ENCODE data around the gene CYTH3. TPM values are rescaled to one million over a fixed set of nuclear protein-coding genes. Genes with fewer than 3 reads are reported as not detected.
"Not testable (repeated sequence)": the region's sequence is repeated elsewhere in the genome, so short reads cannot be mapped to it uniquely, and the experiment has no call there.

Gene CYTH3
- total RNA-seq, 1 donor from 2014 or later: 2.6 TPM

DNA sequence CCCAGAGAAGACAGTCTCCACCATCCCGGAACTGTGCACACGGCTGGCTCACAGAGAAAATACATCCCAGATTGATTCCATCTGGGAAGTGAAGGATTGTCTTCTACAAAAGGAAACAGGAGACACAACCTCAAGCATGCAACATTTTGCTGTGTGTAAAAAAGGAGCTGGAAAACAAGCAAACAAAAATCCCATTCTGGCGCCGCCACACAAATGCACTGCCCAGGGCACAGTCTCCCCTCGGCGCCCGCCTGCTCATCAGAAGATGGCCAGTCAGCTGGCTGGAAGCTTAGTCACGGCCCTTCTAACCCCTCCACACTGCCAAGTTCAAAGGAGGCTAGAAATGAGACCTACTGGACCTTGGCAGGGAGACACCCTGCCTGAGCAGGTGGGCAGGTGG lies 14.1 kb upstream of the CYTH3 start:
- Mint-ChIP-seq H3K4me3 (no peak overlapping the region), H3K36me3 (ENCODE audit: low read depth) (no peaks in the 10 kb centered on the region), H3K4me1 (no peaks in the 10 kb centered on the region), H3K27ac (no peak overlapping the region), H3K27me3 (no peaks in the 10 kb centered on the region), H3K9me3 (no peaks in the 10 kb centered on the region)
- ATAC-seq (ENCODE audit: low read depth): no peak
- no peak for DNase-seq
- TF ChIP-seq, protein P1, sequence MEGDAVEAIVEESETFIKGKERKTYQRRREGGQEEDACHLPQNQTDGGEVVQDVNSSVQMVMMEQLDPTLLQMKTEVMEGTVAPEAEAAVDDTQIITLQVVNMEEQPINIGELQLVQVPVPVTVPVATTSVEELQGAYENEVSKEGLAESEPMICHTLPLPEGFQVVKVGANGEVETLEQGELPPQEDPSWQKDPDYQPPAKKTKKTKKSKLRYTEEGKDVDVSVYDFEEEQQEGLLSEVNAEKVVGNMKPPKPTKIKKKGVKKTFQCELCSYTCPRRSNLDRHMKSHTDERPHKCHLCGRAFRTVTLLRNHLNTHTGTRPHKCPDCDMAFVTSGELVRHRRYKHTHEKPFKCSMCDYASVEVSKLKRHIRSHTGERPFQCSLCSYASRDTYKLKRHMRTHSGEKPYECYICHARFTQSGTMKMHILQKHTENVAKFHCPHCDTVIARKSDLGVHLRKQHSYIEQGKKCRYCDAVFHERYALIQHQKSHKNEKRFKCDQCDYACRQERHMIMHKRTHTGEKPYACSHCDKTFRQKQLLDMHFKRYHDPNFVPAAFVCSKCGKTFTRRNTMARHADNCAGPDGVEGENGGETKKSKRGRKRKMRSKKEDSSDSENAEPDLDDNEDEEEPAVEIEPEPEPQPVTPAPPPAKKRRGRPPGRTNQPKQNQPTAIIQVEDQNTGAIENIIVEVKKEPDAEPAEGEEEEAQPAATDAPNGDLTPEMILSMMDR (IDR thresholded peaks at IDR 0.05): no peak
- intact Hi-C loops (cut with micrococcal nuclease): no loop called here
- POLR2A ChIA-PET: no interaction called here
- CTCF ChIA-PET: no interaction called here

DNA sequence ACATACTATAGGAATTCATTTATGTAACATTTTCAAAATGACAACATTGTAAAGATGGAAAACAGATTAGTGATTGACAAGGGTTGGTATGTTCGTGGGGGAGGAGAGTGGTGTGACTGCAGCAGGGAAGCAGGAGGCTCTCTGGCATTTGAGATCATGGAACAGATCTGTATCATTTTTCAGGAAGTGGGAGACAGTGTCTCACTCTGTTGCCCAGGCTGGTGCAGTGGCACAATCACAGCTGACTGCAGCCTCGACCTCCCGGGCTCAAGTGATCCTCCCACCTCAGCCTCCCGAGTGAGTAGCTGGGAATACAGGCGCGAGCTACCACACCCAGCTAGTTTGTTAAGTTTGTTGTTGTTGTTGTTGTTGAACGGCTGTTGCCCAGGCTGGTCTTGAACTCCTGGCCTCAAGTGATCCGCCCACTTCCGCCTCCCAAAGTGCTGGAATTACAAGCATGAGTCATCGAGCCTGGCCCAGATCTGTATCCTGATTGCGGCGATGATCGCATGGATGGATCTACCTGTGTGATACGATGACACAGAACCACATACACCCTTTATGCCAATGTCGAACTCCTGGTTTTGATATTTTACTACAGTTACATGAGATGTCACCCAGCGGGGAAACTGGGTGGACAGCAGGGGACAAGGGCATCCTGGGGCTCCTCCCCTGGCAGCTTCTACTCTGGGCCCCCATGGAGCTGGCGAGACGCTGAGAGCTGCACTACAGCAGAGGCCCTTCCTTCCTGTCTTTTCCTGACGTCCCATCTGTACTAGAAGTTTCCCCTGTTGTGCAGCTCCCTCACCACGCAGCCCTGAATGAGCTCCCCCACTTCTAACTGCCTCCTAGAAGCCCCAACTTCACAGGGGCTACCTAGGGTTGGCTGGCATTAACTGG lies 12.3 kb upstream of the CYTH3 start:
- ATAC-seq (ENCODE audit: low read depth) (no peak), DNase-seq (no peak)
- Mint-ChIP-seq H3K36me3 (ENCODE audit: low read depth) (no peaks in the 10 kb centered on the region), H3K4me3 (no peak overlapping the region), H3K27ac (no peak overlapping the region), H3K27me3 (no peaks in the 10 kb centered on the region), H3K4me1 (no peaks in the 10 kb centered on the region), H3K9me3 (no peaks in the 10 kb centered on the region)
- ChIA-PET POLR2A (no interaction called here), CTCF (no interaction called here)
- intact Hi-C loops (cut with micrococcal nuclease): no loop called here
- TF ChIP-seq, protein P1 (IDR thresholded peaks at IDR 0.05): no peak

DNA sequence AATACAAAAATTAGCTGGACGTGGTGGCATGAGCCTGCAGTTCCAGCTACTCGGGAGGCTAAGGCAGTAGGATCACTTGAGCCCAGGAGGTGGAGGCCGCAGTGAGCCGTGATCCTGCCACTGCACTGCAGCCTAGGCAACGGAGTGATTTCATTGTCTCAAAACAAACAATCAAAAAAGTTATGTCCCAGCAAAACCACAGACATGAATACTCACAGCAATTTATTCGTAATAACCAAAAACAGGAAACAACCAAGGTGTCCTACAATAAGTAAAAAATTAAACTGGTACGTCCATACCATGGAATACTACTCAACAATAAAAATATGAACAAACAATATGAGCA lies 11.6 kb upstream of the CYTH3 start:
- Mint-ChIP-seq H3K4me3 (no peak overlapping the region), H3K27me3 (no peaks in the 10 kb centered on the region), H3K27ac (no peak overlapping the region), H3K9me3 (no peaks in the 10 kb centered on the region), H3K4me1 (no peaks in the 10 kb centered on the region), H3K36me3 (ENCODE audit: low read depth) (no peaks in the 10 kb centered on the region)
- no peak for ATAC-seq (ENCODE audit: low read depth)
- intact Hi-C loops (cut with micrococcal nuclease): no loop called here
- ChIA-PET CTCF (no interaction called here), POLR2A (no interaction called here)
- TF ChIP-seq, protein P1 (IDR thresholded peaks at IDR 0.05): no peak
- no peak for DNase-seq

DNA sequence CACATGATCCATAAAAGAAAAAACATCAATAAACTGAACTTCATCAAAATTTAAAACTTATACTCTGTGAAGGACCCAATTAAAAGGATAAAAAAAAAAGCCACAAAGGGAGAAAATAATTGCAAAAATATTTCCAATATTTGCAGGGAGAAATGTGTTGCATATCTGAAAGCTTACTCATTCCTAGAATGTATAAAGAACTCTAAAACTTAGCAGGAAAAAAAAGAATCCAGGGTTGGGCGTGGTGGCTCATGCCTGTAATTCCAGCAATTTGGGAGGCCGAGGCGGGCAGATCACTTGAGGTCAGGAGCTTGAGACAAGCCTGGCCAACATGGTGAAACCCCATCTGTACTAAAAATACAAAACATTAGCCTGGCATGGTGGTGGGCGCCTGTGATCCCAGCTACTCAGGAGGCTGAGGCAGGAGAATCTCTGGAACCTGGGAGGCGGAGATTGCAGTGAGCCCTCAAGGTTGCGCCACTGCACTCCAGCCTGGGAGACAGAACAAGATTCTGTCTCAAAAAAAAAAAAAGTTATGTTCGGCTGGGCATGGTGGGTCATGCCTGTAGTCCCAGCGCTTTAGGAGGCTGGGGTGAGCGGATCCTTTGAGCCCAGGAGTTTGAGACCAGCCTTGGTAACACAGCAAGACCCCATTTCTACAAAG lies 11.1 kb upstream of the CYTH3 start:
- intact Hi-C loops (cut with micrococcal nuclease); DNase-seq; H3K36me3 Mint-ChIP-seq (ENCODE audit: low read depth); H3K9me3 Mint-ChIP-seq; ATAC-seq (ENCODE audit: low read depth); CTCF ChIA-PET; H3K4me1 Mint-ChIP-seq; H3K4me3 Mint-ChIP-seq; H3K27me3 Mint-ChIP-seq; H3K27ac Mint-ChIP-seq: not testable (repeated sequence)
- POLR2A ChIA-PET: interaction anchor here (0.6 kb wide), 1 partner anchor 7 kb away, joined by 8 read pairs; no protein-coding TSS in a partner anchor

DNA sequence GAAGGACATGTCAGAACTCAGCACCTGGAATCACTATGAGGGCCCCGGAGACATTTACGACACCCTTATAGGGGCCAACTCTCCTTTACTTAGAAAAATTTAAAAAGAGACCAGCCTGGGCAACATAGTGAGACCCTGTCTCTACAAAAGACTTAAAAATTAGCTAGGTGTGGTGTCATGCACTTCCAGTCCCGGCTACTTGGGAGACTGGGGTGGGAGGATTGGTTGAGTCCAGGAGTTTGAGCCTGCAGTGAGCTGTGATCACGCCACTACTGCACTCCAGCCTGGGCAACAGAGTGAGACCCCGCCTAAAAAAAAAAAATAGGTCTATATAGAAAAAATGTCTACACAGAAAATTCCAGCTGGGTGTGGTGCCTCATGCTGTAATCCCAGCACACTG lies 7.5 kb upstream of the CYTH3 start:
- ATAC-seq (ENCODE audit: low read depth) (no peak), DNase-seq (no peak)
- Mint-ChIP-seq H3K27me3 (no peaks in the 10 kb centered on the region), H3K27ac (no peak overlapping the region), H3K9me3 (no peaks in the 10 kb centered on the region), H3K36me3 (ENCODE audit: low read depth) (no peaks in the 10 kb centered on the region), H3K4me3 (no peak overlapping the region), H3K4me1 (no peaks in the 10 kb centered on the region)
- intact Hi-C loops (cut with micrococcal nuclease): no loop called here
- ChIA-PET POLR2A (no interaction called here), CTCF (no interaction called here)
- TF ChIP-seq, protein P1 (IDR thresholded peaks at IDR 0.05): no peak

Measured in activated B cell treated with CpG ODN at 0.5 μM for 24 hours (primary cell).